ENCODE results near the gene CCDC154. TPM values are rescaled to one million over a fixed set of nuclear protein-coding genes. Genes with fewer than 3 reads are reported as not detected.
"Not testable (repeated sequence)": the region's sequence is repeated elsewhere in the genome, so short reads cannot be mapped to it uniquely, and the experiment has no call there.

The CCDC154 gene
- total RNA-seq, 1 donor from 2014 or later = 1.9 TPM

DNA sequence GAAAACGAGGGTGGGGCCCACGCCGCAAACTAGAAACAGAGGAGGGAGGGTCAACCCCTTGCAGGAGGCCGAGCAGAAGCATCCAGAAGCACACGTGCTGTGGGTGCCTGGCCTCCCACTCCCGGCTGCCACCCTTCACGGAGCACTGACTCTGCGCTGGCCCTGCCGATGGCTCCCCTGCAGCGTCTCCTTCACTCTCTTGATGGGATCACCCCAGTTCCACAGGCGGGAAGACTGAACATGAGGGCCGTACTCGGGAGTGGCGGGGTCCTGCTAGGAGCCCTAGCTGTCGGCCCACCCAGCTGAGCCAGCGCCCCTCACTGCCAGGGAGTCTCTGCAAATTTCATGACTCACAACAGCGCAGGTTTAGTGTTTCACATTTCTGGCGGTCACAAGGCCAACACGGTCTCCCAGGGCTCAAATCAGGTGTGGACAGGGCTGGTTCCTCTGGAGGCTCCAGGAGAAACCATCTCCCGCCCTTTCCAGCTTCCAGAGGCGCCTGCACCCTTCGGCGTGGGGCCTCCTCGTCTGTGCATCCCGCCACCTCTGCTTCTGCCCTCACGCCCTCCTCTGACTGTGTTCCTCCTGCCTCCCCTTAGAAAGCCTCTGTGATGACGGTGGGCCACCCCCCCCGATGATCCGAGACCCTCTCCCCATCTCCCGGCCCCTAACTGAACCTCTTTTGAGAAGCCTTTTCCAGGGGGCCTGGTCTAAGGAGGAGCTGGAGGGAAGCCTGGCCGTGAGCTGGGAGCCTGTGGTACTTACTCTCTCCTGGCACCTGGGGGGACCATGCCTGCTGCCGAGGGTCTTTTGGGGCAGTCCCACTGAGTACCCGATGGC lies 42.4 kb upstream of the CCDC154 start:
- Mint-ChIP-seq H3K4me3 (no peak overlapping the region), H3K4me1 (no peaks in the 10 kb centered on the region), H3K36me3 (ENCODE audit: low read depth) (no peaks in the 10 kb centered on the region), H3K27ac (ENCODE audit: unreplicated experiment) (peak overlapping the region; percentile 50), H3K27me3 (ENCODE audit: low read depth) (peaks cover 16% of the 10 kb centered on the region), H3K9me3 (no peaks in the 10 kb centered on the region)
- DNase-seq (ENCODE audit: low read depth, low spot score) = no peak
- TF ChIP-seq, protein P1, sequence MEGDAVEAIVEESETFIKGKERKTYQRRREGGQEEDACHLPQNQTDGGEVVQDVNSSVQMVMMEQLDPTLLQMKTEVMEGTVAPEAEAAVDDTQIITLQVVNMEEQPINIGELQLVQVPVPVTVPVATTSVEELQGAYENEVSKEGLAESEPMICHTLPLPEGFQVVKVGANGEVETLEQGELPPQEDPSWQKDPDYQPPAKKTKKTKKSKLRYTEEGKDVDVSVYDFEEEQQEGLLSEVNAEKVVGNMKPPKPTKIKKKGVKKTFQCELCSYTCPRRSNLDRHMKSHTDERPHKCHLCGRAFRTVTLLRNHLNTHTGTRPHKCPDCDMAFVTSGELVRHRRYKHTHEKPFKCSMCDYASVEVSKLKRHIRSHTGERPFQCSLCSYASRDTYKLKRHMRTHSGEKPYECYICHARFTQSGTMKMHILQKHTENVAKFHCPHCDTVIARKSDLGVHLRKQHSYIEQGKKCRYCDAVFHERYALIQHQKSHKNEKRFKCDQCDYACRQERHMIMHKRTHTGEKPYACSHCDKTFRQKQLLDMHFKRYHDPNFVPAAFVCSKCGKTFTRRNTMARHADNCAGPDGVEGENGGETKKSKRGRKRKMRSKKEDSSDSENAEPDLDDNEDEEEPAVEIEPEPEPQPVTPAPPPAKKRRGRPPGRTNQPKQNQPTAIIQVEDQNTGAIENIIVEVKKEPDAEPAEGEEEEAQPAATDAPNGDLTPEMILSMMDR (conservative IDR thresholded peaks at IDR 0.05) = no peak

DNA sequence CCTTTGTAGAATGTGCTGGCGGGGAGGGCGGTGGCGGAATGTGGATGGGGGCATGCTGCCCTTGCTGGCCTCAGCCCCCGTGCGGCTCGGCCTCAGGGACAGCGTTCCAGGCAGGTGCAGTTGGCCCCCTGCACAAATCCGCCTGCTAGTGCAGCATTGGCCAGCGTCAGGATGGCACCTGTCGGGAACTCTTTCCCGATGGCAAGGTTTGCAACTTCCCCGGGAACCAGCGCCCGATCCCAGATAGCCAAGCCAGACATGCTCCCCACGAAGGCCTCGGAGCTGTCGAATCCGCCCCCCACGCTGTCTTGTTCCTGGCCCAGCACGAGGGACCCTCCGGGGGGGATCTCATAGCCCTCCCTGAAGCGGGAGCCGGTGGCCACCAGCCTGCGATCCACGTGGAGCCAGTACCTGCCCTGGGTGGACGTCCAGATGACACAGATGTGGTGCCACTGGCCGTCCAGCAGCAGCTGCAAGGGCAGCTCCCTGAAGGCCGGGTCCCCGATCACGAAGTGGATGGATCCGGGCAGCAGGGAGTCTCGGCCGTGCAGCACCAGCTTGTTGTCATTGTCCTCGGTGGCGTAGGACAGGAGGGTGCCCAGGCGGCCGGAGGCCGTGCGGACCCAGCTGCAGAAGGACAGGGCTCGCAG lies 41.6 kb upstream of the CCDC154 start:
- no peak overlapping the region for H3K4me3 Mint-ChIP-seq
- no peaks in the 10 kb centered on the region for H3K4me1 Mint-ChIP-seq
- DNase-seq (ENCODE audit: low read depth, low spot score) = no peak
- H3K27me3 Mint-ChIP-seq (ENCODE audit: low read depth) = peaks cover 22% of the 10 kb centered on the region
- TF ChIP-seq, protein P1 (conservative IDR thresholded peaks at IDR 0.05) = no peak
- no peaks in the 10 kb centered on the region for H3K9me3 Mint-ChIP-seq
- no peak overlapping the region for H3K27ac Mint-ChIP-seq (ENCODE audit: unreplicated experiment)
- H3K36me3 Mint-ChIP-seq (ENCODE audit: low read depth) = no peaks in the 10 kb centered on the region

DNA sequence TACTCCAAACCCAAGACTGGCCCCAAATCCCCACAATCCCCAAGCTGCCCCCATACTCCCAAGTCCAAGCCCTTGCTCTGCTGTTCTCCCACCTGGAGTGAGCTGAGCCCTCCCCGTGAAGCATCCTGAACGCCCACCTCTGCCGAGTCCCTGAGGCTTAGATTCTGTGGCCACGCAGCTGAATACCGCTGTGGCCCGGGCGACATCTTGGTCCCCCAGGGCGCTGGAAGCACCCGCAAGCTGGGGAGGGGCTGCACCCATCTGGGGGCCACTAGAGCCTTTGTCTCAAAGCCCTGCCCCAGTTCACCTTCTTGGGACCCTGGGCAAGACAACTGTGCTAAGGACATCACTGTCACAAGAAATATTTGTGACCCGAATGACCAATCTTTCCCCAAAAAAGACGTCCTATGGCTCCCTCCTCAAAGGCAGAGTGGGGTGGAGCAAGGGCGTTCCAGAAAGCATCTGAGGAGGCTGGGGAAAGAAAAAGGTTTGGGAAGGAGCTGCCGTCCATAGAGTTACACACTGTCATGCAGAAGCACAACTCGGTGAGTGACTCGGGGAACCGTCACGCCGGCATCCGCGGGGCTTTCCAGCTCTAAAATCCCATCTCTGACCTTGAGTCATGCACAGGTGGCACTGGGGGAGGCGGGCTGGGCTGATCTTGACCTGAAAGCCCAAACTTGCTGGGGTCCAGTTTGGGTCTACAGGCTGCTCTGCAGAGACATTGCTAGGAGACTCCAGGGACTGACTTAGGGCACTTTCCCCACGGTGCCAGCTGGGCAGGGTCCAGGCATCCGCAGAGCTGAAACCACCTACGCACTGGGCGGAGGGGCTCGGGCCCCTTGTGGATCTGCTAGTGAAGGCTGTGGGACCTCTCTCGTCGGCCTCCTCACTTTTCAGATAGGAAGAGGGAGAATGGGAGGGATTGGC lies 37.8 kb upstream of the CCDC154 start:
- DNase-seq (ENCODE audit: low read depth, low spot score) = no peak
- TF ChIP-seq, protein P1 (conservative IDR thresholded peaks at IDR 0.05) = no peak
- H3K9me3 Mint-ChIP-seq = no peaks in the 10 kb centered on the region

DNA sequence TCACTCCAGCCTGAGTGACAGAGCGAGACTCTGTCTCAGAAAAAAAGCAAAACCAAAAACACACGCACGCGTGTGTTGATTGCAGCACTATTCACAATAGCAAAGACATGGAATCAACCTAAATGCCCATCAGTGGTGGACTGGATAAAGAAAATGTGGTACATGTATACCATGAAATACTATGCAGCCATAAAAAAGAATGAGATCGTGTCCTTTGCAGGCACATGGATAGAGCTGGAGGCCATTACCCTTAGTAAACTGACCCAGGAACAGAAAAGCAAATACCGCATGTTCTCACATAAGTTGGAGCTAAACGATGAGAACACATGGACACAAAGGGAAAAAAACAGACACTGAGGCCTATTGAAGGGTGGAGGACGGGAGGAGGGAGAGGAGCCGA lies 34.6 kb upstream of the CCDC154 start:
- not testable (repeated sequence) for DNase-seq (ENCODE audit: low read depth, low spot score); H3K27ac Mint-ChIP-seq (ENCODE audit: unreplicated experiment); H3K36me3 Mint-ChIP-seq (ENCODE audit: low read depth); H3K9me3 Mint-ChIP-seq; H3K4me3 Mint-ChIP-seq
- H3K27me3 Mint-ChIP-seq (ENCODE audit: low read depth) = peaks cover 21% of the 10 kb centered on the region
- peaks cover 12% of the 10 kb centered on the region for H3K4me1 Mint-ChIP-seq

More for the DNA sequence above, 37.8 kb upstream of the CCDC154 start:
- no peaks in the 10 kb centered on the region for H3K36me3 Mint-ChIP-seq (ENCODE audit: low read depth)
- H3K4me1 Mint-ChIP-seq = no peaks in the 10 kb centered on the region
- H3K27ac Mint-ChIP-seq (ENCODE audit: unreplicated experiment) = no peak overlapping the region
- peaks cover 29% of the 10 kb centered on the region for H3K27me3 Mint-ChIP-seq (ENCODE audit: low read depth)
- H3K4me3 Mint-ChIP-seq = no peak overlapping the region

DNA sequence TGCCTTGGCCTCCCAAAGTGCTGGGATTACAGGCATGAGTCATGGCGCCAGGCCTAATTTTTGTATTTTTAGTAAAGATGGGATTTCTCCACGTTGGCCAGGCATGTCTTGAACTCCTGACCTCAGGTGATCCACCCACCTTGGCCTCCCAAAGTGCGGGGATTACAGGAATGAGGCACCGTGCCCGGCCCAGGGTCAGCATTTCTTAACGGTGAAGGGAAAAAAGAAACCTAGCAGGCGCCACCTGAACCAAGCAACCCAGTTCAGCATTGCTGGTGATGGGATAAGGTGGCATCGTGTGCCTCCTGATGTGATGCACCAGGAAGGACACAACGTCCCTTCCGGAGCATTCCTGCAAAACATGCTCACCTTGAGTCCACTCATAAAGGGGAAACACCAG lies 32.7 kb upstream of the CCDC154 start:
- peaks cover 18% of the 10 kb centered on the region for H3K4me1 Mint-ChIP-seq
- no peak overlapping the region for H3K27ac Mint-ChIP-seq (ENCODE audit: unreplicated experiment)
- H3K9me3 Mint-ChIP-seq = no peaks in the 10 kb centered on the region
- H3K27me3 Mint-ChIP-seq (ENCODE audit: low read depth) = peaks cover 12% of the 10 kb centered on the region
- no peaks in the 10 kb centered on the region for H3K36me3 Mint-ChIP-seq (ENCODE audit: low read depth)
- TF ChIP-seq, protein P1 (conservative IDR thresholded peaks at IDR 0.05) = no peak
- DNase-seq (ENCODE audit: low read depth, low spot score) = no peak
- no peak overlapping the region for H3K4me3 Mint-ChIP-seq
